Mucosa of descending colon (tissue), 3 donors: ENCODE data around the gene HDAC8. TPM values are rescaled to one million over a fixed set of nuclear protein-coding genes. Genes with fewer than 3 reads are reported as not detected.

Experiments
- ATAC-seq: fragments of 200-7000 bp; cut with Tn5 transposase; one replicate; pipeline ENCODE4 v1.9.1; 2020; ENCODE audit warnings: mild to moderate bottlenecking, moderate library complexity
- DNase-seq, 3 donors: peaks; one replicate each; pipeline ENCODE4 v3.0.0-alpha.2; 2020
- H3K36me3 ChIP-seq: fragments of 200-600 bp; one replicate; pipeline ENCODE4 v1.8.0; 2021; ENCODE audit warnings: low read depth, mild to moderate bottlenecking
- H3K4me1 ChIP-seq: fragments of 200-600 bp; one replicate; pipeline ENCODE4 v1.8.0; 2021; ENCODE audit warnings: low read depth, mild to moderate bottlenecking
- H3K4me3 ChIP-seq: fragments of 200-600 bp; one replicate; pipeline ENCODE4 v1.8.0; 2021; ENCODE audit warnings: mild to moderate bottlenecking
- H3K9me3 ChIP-seq: fragments of 200-600 bp; one replicate; pipeline ENCODE4 v1.8.0; 2021; ENCODE audit warnings: mild to moderate bottlenecking
- CTCF ChIP-seq: fragments of 200-600 bp; IDR thresholded peaks from one replicate; pipeline ENCODE4 v1.8.0; 2022; ENCODE audit warnings: antibody characterized with exemption, mild to moderate bottlenecking
- intact Hi-C, 2 donors: fragments of 100-400 bp; cut with DNase I in 1 of 2; cut with micrococcal nuclease in 1 of 2; formaldehyde crosslinking; loops; one replicate each; pipeline versions ENCODE4 v1.11.0 to v1.11.1; 2022; cut with DNase I, micrococcal nuclease
- total RNA-seq, 3 donors: library from RNA; stranded (reverse); fragmentation: NEBNext Ultra II Directional in 2 of 3; extraction: Animal tissue kit (Norgen Biotek cat#: 25700) in 2 of 3; gene quantifications; one replicate each; pipeline versions ENCODE4 v1.2.1 to v1.2.4, GENCODE V29; 2021 to 2023
- donor health status: DM: no; HTN: no; CAD: no; lungs with moderate emphysema.
- donor health status: DM: no; HTN: no; CAD: no.
- donor health status: DM: no; HTN: yes; CAD: no.

Gene HDAC8
- total RNA-seq, 3 donors from 2014 or later: 24.4 to 29.4 (median 28.5) TPM

GRCh38 chrX:72307646-72308051 is 265.0 kb downstream of the HDAC8 start:
- intact Hi-C loops: no loop called here
- Histone ChIP-seq H3K4me3 (no peak overlapping the region), H3K4me1 (no peaks in the 10 kb centered on the region), H3K36me3 (no peaks in the 10 kb centered on the region), H3K9me3 (no peaks in the 10 kb centered on the region)
- DNase-seq: no peak
- no peak for ATAC-seq
- TF ChIP-seq CTCF: no peak

GRCh38 chrX:72306851-72307645 is 265.6 kb downstream of the HDAC8 start:
- ATAC-seq (peak; percentile 79), DNase-seq (peak; percentile 59 to 72 (median 68))
- no peaks in the 10 kb centered on the region for H3K9me3 ChIP-seq
- intact Hi-C loops: no loop called here
- H3K4me3 ChIP-seq: no peak overlapping the region
- H3K4me1 ChIP-seq: no peaks in the 10 kb centered on the region
- TF ChIP-seq CTCF: no peak
- no peaks in the 10 kb centered on the region for H3K36me3 ChIP-seq

DNA sequence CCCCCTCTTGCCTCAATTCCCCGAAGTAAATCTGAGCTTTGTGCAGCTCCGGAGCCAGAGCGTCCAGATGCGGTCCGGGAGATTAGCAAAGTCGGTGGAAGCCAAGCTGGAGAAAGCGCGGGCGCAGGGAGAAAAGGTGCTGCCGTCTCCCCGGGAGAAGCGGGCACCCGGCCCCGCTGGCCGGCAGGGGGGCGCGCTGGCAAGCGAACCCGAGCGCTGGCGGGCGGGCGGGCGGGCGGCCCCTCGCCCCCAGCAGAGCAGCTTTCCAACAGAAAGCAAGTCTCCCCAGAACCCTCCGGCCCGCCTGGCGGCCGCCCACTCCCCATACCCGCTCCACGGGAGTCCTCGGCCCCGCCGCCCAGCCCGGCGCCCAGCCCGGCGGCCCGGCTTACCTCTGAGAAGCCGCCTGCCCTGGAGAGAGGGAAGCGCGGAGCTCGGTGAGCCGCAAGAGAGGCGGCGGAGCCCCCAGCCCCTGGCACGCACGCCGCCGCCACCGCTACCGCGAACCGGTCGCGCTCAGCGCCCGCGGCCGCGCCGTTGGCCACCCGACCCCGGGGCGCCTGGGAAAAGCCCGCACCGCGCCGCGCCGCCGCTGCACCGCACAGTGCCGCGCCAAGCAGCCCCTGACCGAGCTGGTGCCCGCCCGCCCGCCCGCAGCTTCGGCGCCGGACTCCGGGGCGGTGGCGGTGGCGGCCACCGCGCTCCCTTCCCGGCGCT is 266.4 kb downstream of the HDAC8 start:
- Histone ChIP-seq H3K4me1 (no peaks in the 10 kb centered on the region), H3K9me3 (no peaks in the 10 kb centered on the region), H3K4me3 (no peak overlapping the region), H3K36me3 (no peaks in the 10 kb centered on the region)
- DNase-seq: peak in 1 of 3 donors; percentile 24
- ATAC-seq: no peak
- no peak for TF ChIP-seq CTCF
- intact Hi-C loops: no loop called here

DNA sequence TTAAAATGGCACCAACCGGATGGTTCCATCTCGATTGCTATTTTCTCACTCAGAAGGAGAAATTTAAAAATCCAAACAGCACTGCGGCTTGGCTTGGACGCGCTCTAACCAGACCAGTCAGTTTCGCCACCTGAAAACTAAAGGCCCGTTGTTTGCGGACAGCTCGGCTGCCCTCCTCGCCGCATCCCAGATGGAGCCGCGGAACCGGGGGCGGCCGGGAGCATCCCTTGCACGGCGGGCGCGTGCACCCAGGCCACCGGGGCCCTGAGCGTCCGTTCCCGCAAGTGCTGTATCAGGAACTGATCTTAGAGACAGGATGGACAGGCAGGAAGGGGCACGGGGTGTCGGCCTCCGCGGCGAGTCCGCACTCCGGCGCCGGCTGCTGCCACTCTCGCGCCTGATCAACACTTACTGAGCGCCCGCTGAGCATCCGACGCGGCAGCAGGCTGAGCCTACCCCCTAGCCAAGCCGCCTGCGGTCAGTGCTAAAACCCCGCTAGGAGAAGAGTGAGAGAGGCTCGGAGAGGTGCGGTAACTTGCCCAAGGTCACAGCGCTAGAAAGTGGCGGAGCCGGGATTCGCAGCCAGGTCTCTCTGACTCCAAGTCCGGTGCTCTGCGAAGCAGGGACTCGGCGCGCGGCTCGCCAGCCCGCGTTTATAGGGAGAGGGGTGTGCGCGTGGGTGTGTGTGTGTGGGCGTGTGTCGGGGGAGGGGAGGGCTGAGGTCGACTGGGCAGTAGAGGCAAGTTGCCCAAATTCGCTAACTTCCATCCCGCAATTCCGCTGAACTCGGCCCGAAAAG is 267.2 kb downstream of the HDAC8 start, which contains the start of gene CITED1:
Gene CITED1, minus strand, starts transcription at position 629 of the 799 bp plus-strand sequence. CDS start 3,045 bp downstream, outside the sequence.
- intact Hi-C loops: no loop called here
- no peak for ATAC-seq
- Histone ChIP-seq H3K36me3 (no peaks in the 10 kb centered on the region), H3K4me3 (no peak within 1 kb of the TSS), H3K9me3 (no peaks in the 10 kb centered on the region), H3K4me1 (no peaks in the 10 kb centered on the region)
- TF ChIP-seq CTCF: no peak
- peak in 1 of 3 donors; percentile 26 for DNase-seq

DNA sequence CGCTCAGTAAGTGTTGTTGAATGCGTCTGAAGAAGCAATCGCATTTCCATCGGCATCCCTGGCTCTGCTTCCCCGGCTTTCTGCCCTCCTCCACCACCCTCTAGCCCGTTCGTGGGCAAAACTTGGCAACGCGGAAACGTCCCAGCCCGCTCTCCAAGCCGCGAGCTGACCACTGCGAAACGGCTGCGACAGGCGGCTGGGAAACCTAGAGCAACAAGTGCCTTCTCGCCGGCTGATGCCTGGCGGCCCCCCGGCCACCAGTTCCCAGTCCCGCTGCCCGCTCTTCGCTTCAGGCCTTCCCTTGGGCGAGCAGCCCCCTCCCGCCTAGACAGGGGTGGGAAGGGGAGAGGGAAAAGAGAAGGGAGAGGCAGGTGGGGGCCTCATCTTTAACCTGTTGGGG is 267.8 kb downstream of the HDAC8 start:
- no peak for ATAC-seq
- intact Hi-C loops: no loop called here
- no peak overlapping the region for H3K4me3 ChIP-seq
- H3K9me3 ChIP-seq: no peaks in the 10 kb centered on the region
- no peak for DNase-seq
- no peaks in the 10 kb centered on the region for H3K36me3 ChIP-seq
- TF ChIP-seq CTCF: no peak
- H3K4me1 ChIP-seq: no peaks in the 10 kb centered on the region
